Karpas-422 (cell line): ENCODE measurements around the gene PPP6R2. TPM values are rescaled to one million over a fixed set of nuclear protein-coding genes. Genes with fewer than 3 reads are reported as not detected.

ENCODE experiments used
- DNase-seq: peaks from one replicate; pipeline ENCODE4 v3.0.0-alpha.2; 2015
- H2AFZ ChIP-seq: fragments of 200-600 bp; sonication (generic); 2 replicates; pipeline ENCODE4 v1.6.1; 2014; ENCODE audit warnings: antibody characterized with exemption, low read length, mixed read lengths
- H3K27ac ChIP-seq: fragments of 200-600 bp; sonication (generic); 2 replicates; pipeline ENCODE4 v1.5.1; 2014; ENCODE audit warnings: mild to moderate bottlenecking, low read length, moderate library complexity
- H3K27me3 ChIP-seq: fragments of 200-600 bp; sonication (generic); 2 replicates; pipeline ENCODE4 v1.6.1; 2014; ENCODE audit warnings: low read length, mixed read lengths
- H3K36me3 ChIP-seq: fragments of 200-600 bp; sonication (generic); 2 replicates; pipeline ENCODE4 v1.6.1; 2014; ENCODE audit warnings: low read length, mixed read lengths; ENCODE audit not compliant: insufficient read depth
- H3K4me1 ChIP-seq: fragments of 200-600 bp; sonication (generic); 2 replicates; pipeline ENCODE4 v1.6.1; 2014; ENCODE audit warnings: mild to moderate bottlenecking, low read length, mixed read lengths
- H3K4me2 ChIP-seq: fragments of 200-600 bp; sonication (generic); 2 replicates; pipeline ENCODE4 v1.6.1; 2014; ENCODE audit warnings: low read length, low read depth, mild to moderate bottlenecking; ENCODE audit not compliant: poor library complexity, severe bottlenecking
- H3K4me3 ChIP-seq: fragments of 200-600 bp; sonication (generic); 2 replicates; pipeline ENCODE4 v1.5.1; 2014; ENCODE audit warnings: mild to moderate bottlenecking, antibody characterized with exemption, low read length, mixed read lengths
- H3K79me2 ChIP-seq: fragments of 200-600 bp; sonication (generic); 2 replicates; pipeline ENCODE4 v1.6.1; 2014; ENCODE audit warnings: mild to moderate bottlenecking, low read length, mixed read lengths
- H3K9ac ChIP-seq: fragments of 200-600 bp; sonication (generic); 2 replicates; pipeline ENCODE4 v1.6.0; 2014; ENCODE audit warnings: low read length
- H3K9me2 ChIP-seq: fragments of 200-600 bp; sonication (generic), shearing (Covaris generic); replicated peaks from 2 replicates; pipeline ENCODE4 v1.6.0; 2014; ENCODE audit warnings: mild to moderate bottlenecking, low read length, moderate library complexity; ENCODE audit not compliant: insufficient read depth
- H3K9me3 ChIP-seq: fragments of 300-700, 200-600 bp; sonication (generic); 2 replicates; pipeline ENCODE4 v1.6.1; 2014; ENCODE audit warnings: low read length, mixed read lengths
- H4K20me1 ChIP-seq: fragments of 200-600 bp; sonication (generic); 2 replicates; pipeline ENCODE4 v1.6.1; 2014; ENCODE audit warnings: mild to moderate bottlenecking, antibody characterized with exemption, low read length, low read depth; ENCODE audit not compliant: insufficient read depth
- total RNA-seq: library from RNA; depleted of rRNA; stranded (reverse); fragments of >200 nt; shearing (Covaris generic); gene quantifications from 2 replicates; pipeline ENCODE4 v1.2.3, GENCODE V29; 2014; ENCODE audit warnings: low replicate concordance

The PPP6R2 gene
- total RNA-seq, 1 experiment from 2014 or later = 32.9 TPM

DNA sequence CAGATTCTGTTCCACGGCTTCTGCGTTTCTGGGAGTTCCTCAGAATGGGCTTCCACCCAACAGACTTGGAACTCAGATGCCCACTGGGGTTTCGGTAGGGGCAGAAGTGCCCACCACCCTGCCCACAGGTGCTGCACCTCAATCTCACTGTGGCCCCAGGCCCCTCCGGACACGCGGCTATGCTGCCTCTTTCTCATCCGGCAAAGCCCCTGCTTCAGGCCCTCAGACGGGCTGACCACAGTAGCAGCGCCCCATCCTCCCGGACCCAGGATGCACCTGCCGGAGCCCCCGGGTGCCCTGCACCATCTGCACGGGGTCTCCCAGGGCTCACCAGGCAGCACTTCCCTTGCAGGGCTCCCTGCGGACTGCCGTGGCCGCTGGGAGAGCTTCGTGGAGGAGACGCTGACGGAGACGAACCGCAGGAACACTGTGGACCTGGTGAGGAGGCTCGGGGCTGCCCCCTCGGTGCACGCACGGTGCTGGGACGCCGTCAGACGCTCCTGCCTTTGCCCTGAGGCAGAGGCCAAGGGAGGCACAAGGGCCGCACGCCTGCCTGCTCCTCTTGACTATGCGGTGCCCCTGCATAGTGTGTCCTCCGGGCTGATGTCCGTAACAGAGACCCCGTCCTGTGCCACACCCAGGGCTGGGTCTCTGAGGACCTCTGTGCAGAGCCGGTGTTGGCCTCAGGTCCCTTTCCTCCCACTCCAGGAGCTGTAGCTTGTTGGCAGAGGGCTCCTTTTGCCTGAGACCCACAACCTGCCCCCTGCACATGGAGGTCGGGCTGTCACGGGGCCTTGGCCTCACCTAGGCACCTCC, 93.1 kb downstream of the PPP6R2 start:
- no peaks in the 10 kb centered on the region for H3K9me2 ChIP-seq
- H3K9ac ChIP-seq = no peak overlapping the region
- H3K27me3 ChIP-seq = no peaks in the 10 kb centered on the region
- H3K4me1 ChIP-seq = no peaks in the 10 kb centered on the region
- DNase-seq = no peak
- no peak overlapping the region for H2AFZ ChIP-seq
- H3K4me3 ChIP-seq = no peak overlapping the region
- 0 out of 2 replicates have a peak, but pooled peaks cover 3% of the 10 kb centered on the region for H3K36me3 ChIP-seq
- no peaks in the 10 kb centered on the region for H4K20me1 ChIP-seq
- no peak overlapping the region for H3K27ac ChIP-seq
- no peak overlapping the region for H3K4me2 ChIP-seq
- H3K79me2 ChIP-seq = no peaks in the 10 kb centered on the region
- no peaks in the 10 kb centered on the region for H3K9me3 ChIP-seq

GRCh38 chr22:50436841-50437341, 93.8 kb downstream of the PPP6R2 start:
- H2AFZ ChIP-seq = no peak overlapping the region
- no peaks in the 10 kb centered on the region for H3K27me3 ChIP-seq
- no peak for DNase-seq
- no peaks in the 10 kb centered on the region for H3K79me2 ChIP-seq
- no peaks in the 10 kb centered on the region for H3K9me3 ChIP-seq
- H3K9ac ChIP-seq = no peak overlapping the region
- H3K27ac ChIP-seq = no peak overlapping the region
- no peaks in the 10 kb centered on the region for H3K9me2 ChIP-seq
- H3K4me1 ChIP-seq = no peaks in the 10 kb centered on the region
- H3K4me3 ChIP-seq = no peak overlapping the region
- H3K4me2 ChIP-seq = no peak overlapping the region
- no peaks in the 10 kb centered on the region for H4K20me1 ChIP-seq
- 0 out of 2 replicates have a peak, but pooled peaks cover 3% of the 10 kb centered on the region for H3K36me3 ChIP-seq

DNA sequence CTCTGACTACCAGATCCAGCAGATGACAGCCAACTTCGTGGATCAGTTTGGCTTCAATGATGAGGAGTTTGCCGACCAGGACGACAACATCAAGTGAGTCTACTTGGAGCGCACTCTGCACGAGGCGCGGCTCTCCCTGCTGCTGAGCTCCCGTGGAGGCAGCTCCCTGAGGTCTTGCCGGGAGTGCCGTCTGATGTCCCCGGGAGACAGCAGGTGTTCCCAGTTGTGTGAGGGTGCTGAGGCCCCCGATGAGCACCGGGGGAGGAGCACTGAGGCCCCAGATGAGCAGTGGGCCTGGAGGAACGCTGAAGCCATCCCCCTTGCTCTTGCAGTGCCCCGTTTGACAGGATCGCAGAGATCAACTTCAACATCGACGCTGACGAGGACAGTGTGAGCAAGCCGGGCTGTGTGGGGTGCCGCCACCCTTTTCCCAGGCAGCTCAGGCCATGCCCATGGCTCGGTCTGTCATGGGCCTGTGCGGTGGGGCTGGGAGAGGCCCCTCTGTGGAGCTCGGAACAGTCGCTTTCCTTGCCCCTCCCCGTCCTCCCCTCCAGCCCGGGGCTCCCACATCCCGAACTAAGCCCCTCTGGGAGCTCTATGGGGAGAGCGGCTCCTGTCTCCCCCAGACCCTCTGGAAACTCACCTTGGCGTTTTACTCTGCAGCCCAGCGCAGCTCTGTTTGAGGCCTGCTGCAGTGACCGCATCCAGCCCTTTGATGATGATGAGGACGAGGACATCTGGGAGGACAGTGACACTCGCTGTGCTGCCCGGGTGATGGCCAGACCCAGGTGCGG, 94.6 kb downstream of the PPP6R2 start:
- H3K9ac ChIP-seq = no peak overlapping the region
- H3K4me2 ChIP-seq = no peak overlapping the region

GRCh38 chr22:50438305-50439275, 95.5 kb downstream of the PPP6R2 start:
- H3K4me2 ChIP-seq = no peak overlapping the region
- H3K4me3 ChIP-seq = no peak overlapping the region
- H3K79me2 ChIP-seq = no peaks in the 10 kb centered on the region
- H3K27me3 ChIP-seq = no peaks in the 10 kb centered on the region
- no peak overlapping the region for H3K9ac ChIP-seq
- no peak overlapping the region for H2AFZ ChIP-seq
- no peak overlapping the region for H3K27ac ChIP-seq
- H3K36me3 ChIP-seq = 0 out of 2 replicates have a peak, but pooled peaks cover 3% of the 10 kb centered on the region
- no peaks in the 10 kb centered on the region for H4K20me1 ChIP-seq
- H3K9me2 ChIP-seq = no peaks in the 10 kb centered on the region
- no peak for DNase-seq
- H3K4me1 ChIP-seq = no peaks in the 10 kb centered on the region
- no peaks in the 10 kb centered on the region for H3K9me3 ChIP-seq

More for the DNA sequence above, 94.6 kb downstream of the PPP6R2 start:
- DNase-seq = no peak
- Histone ChIP-seq H3K27me3 (no peaks in the 10 kb centered on the region), H3K4me1 (no peaks in the 10 kb centered on the region), H3K27ac (no peak overlapping the region), H3K9me2 (no peaks in the 10 kb centered on the region), H4K20me1 (no peaks in the 10 kb centered on the region), H3K36me3 (0 out of 2 replicates have a peak, but pooled peaks cover 3% of the 10 kb centered on the region), H3K4me3 (no peak overlapping the region), H3K9me3 (no peaks in the 10 kb centered on the region), H3K79me2 (no peaks in the 10 kb centered on the region), H2AFZ (no peak overlapping the region)

DNA sequence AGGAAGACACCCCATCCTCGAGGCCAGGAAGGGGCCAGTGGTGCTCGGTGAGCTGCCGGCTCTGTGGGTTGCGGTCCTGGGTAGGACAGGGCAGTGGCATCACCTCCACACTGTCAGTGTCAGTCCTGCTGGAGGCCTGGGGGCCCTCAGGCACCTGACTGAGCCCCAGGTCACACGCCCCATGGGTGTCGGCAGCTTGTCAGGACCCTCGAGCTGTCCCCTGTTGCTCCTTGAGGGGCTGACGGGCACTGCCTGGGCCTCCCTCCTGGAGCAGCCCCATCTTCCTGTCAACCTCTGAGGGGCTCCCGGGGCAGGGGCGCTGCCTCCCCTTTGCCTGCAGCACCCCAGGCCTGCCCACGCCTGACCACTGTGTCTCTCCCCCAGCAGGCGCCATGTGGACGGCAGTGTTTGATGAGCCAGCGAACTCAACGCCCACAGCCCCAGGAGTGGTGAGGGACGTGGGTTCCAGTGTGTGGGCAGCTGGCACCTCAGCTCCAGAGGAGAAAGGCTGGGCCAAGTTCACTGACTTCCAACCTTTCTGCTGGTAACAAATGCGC, 96.3 kb downstream of the PPP6R2 start:
- H3K36me3 ChIP-seq = 0 out of 2 replicates have a peak, but pooled peaks cover 3% of the 10 kb centered on the region
- no peaks in the 10 kb centered on the region for H3K9me3 ChIP-seq
- no peaks in the 10 kb centered on the region for H3K27me3 ChIP-seq
- H2AFZ ChIP-seq = no peak overlapping the region
- H3K9ac ChIP-seq = no peak overlapping the region
- H3K9me2 ChIP-seq = no peaks in the 10 kb centered on the region
- H3K4me1 ChIP-seq = no peaks in the 10 kb centered on the region
- no peaks in the 10 kb centered on the region for H4K20me1 ChIP-seq
- H3K4me3 ChIP-seq = no peak overlapping the region
- H3K4me2 ChIP-seq = no peak overlapping the region
- H3K27ac ChIP-seq = no peak overlapping the region
- no peak for DNase-seq
- H3K79me2 ChIP-seq = no peaks in the 10 kb centered on the region

GRCh38 chr22:50439871-50440331, 96.8 kb downstream of the PPP6R2 start:
- Histone ChIP-seq H3K9me2 (no peaks in the 10 kb centered on the region), H3K27ac (no peak overlapping the region), H3K4me1 (no peaks in the 10 kb centered on the region), H3K4me2 (no peak overlapping the region), H3K4me3 (no peak overlapping the region), H3K79me2 (no peaks in the 10 kb centered on the region), H3K9ac (no peak overlapping the region), H3K36me3 (0 out of 2 replicates have a peak, but pooled peaks cover 3% of the 10 kb centered on the region), H4K20me1 (no peaks in the 10 kb centered on the region), H3K9me3 (no peaks in the 10 kb centered on the region), H2AFZ (no peak overlapping the region), H3K27me3 (no peaks in the 10 kb centered on the region)
- no peak for DNase-seq

DNA sequence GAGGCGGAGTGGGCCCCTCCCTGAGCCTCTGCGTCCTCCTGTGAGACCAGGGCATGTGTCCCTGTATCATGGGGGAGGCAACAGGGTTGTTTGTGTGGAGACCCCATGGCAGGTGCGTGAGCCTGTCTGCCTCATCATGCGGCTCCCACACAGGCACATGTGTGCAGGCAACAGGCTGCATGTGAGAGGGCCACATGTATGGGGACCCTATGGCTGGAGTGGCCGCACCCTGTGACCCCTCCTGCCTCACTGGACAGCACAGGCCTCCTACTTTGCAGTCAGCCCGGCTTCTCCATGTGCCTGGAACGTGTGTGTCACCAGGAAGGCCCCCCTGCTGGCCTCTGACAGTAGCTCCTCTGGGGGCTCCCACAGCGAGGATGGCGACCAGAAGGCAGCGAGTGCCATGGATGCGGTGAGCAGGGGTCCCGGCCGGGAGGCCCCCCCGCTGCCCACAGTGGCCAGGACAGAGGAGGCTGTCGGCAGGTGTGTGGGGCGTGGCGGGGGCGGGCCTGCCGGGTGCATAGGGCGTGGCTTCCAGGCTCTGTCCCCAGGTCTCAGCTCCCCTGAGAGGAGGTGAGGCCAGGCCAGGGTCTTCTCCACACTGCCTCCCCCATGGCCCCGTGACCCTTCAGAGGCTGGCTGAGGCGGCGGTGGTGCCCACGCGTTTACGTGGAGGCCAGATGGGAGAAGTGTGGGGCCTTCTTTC, 97.6 kb downstream of the PPP6R2 start:
- H3K4me2 ChIP-seq = no peak overlapping the region
- 0 out of 2 replicates have a peak, but pooled peaks cover 3% of the 10 kb centered on the region for H3K36me3 ChIP-seq
- H3K9me2 ChIP-seq = no peaks in the 10 kb centered on the region
- H3K4me1 ChIP-seq = peaks cover 5% of the 10 kb centered on the region
- no peaks in the 10 kb centered on the region for H3K9me3 ChIP-seq
- no peaks in the 10 kb centered on the region for H3K79me2 ChIP-seq
- H3K9ac ChIP-seq = no peak overlapping the region
- H3K27me3 ChIP-seq = no peaks in the 10 kb centered on the region
- no peak overlapping the region for H3K4me3 ChIP-seq
- DNase-seq = no peak
- peaks cover 3% of the 10 kb centered on the region; the same call in 1 of the 2 replicates for H4K20me1 ChIP-seq
- no peak overlapping the region for H3K27ac ChIP-seq
- no peak overlapping the region for H2AFZ ChIP-seq
